ENCODE measurements around the gene PKP2. TPM values are rescaled to one million over a fixed set of nuclear protein-coding genes. Genes with fewer than 3 reads are reported as not detected.

Gene PKP2
- total RNA-seq, 2 donors from 2014 or later: 130 to 187 TPM

DNA sequence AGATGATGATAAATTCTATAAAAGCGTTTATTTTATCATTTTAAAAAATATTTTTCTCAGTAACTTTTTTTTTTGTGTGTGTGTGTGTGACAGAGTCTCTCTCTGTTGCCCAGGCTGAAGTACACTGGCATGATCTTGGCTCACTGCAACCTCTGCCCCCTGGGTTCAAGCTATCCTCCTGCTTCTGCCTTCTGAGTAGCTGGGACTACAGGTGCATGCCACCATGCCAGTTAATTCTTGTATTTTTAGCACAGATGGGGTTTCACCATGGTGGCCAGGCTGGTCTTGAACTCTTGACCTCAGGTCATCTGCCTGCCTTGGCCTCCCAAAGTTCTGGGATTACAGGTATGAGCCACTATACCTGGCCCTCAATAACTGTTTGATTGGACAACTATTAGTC is 37.2 kb downstream of the PKP2 start:
- Histone ChIP-seq H3K36me3 (no peaks in the 10 kb centered on the region), H3K9ac (ENCODE audit: low read depth in 2 of 2, low read length in 2 of 2) (no peak overlapping the region), H3K4me3 (no peak overlapping the region), H3K27ac (no peak overlapping the region), H3K27me3 (no peaks in the 10 kb centered on the region), H3K4me1 (no peaks in the 10 kb centered on the region), H3K9me3 (no peaks in the 10 kb centered on the region)
- no peak for DNase-seq
- TF ChIP-seq, protein P1, sequence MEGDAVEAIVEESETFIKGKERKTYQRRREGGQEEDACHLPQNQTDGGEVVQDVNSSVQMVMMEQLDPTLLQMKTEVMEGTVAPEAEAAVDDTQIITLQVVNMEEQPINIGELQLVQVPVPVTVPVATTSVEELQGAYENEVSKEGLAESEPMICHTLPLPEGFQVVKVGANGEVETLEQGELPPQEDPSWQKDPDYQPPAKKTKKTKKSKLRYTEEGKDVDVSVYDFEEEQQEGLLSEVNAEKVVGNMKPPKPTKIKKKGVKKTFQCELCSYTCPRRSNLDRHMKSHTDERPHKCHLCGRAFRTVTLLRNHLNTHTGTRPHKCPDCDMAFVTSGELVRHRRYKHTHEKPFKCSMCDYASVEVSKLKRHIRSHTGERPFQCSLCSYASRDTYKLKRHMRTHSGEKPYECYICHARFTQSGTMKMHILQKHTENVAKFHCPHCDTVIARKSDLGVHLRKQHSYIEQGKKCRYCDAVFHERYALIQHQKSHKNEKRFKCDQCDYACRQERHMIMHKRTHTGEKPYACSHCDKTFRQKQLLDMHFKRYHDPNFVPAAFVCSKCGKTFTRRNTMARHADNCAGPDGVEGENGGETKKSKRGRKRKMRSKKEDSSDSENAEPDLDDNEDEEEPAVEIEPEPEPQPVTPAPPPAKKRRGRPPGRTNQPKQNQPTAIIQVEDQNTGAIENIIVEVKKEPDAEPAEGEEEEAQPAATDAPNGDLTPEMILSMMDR (IDR thresholded peaks at IDR 0.05): no peak
- intact Hi-C loops (cut with DNase I): no loop called here

DNA sequence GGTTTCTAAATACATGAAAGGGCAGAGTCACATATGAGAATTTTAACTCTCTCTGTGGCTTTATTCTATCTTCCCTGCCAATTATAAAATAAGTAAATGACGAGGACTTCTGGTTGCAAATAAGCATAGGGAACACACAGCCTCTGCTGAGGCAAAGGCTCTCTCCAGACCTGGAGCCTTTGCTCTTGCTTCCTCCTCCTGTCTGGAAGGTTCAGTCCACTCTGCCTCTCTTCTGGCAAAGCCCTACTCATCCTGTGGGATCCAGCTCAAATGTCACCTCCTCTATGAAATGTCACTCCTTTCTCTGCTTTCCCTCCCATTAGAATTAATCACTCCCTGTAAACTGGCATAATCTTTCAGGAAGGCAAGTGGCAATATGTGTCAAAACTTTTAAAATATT is 41.9 kb downstream of the PKP2 start:
- intact Hi-C loops (cut with DNase I): no loop called here
- H3K9me3 ChIP-seq: no peaks in the 10 kb centered on the region
- no peak overlapping the region for H3K27ac ChIP-seq
- H3K36me3 ChIP-seq: no peaks in the 10 kb centered on the region
- DNase-seq: no peak
- no peak overlapping the region for H3K9ac ChIP-seq (ENCODE audit: low read depth in 2 of 2, low read length in 2 of 2)
- H3K4me3 ChIP-seq: no peak overlapping the region
- H3K4me1 ChIP-seq: no peaks in the 10 kb centered on the region
- TF ChIP-seq, protein P1 (IDR thresholded peaks at IDR 0.05): no peak
- H3K27me3 ChIP-seq: no peaks in the 10 kb centered on the region

DNA sequence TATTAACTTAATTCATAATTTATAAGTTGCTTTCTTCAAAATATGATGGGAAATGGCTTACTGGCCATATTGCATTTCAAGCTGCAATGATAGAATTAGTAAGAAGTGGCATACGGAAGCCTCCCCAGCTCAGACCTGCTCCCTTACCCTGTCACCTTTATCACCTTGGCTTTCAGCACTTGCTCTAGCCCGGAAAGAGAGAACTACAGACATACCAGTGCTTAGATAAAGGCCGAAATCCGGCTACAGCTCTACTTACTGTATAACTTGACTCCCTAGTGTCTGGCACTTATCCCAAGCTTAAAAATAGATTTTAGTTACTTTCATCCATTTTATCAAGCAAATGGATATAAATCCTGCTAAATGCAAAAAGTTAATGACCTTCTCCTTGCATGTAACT is 42.5 kb downstream of the PKP2 start:
- TF ChIP-seq, protein P1 (IDR thresholded peaks at IDR 0.05): no peak
- no peaks in the 10 kb centered on the region for H3K9me3 ChIP-seq
- DNase-seq: no peak
- H3K36me3 ChIP-seq: no peaks in the 10 kb centered on the region
- intact Hi-C loops (cut with DNase I): no loop called here
- H3K9ac ChIP-seq (ENCODE audit: low read depth in 2 of 2, low read length in 2 of 2): no peak overlapping the region
- no peak overlapping the region for H3K4me3 ChIP-seq
- H3K27me3 ChIP-seq: no peaks in the 10 kb centered on the region
- H3K4me1 ChIP-seq: no peaks in the 10 kb centered on the region
- no peak overlapping the region for H3K27ac ChIP-seq

DNA sequence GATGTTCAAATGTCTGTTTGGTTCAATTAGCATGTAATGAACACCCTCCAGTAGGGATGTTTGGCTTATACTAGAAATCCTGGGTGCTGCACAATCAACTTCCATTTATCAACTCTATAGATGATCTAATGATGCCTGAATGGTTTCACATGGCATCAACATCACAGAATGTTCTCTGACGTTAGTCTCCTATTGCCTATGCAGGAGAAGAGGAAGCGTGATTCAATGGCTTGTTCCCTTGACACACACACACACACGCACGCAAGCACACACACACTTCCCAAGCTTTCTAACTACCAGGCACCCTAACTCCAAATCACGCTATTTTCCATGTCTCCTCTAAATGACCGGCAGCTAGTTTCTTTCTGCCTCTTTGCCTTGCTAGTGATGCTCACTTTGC is 49.3 kb downstream of the PKP2 start:
- Histone ChIP-seq H3K27ac (no peak overlapping the region), H3K27me3 (no peaks in the 10 kb centered on the region), H3K9ac (ENCODE audit: low read depth in 2 of 2, low read length in 2 of 2) (no peak overlapping the region), H3K9me3 (no peaks in the 10 kb centered on the region), H3K36me3 (peaks cover 3% of the 10 kb centered on the region), H3K4me1 (no peaks in the 10 kb centered on the region), H3K4me3 (no peak overlapping the region)
- intact Hi-C loops (cut with DNase I): no loop called here
- DNase-seq: no peak
- TF ChIP-seq, protein P1 (IDR thresholded peaks at IDR 0.05): no peak

DNA sequence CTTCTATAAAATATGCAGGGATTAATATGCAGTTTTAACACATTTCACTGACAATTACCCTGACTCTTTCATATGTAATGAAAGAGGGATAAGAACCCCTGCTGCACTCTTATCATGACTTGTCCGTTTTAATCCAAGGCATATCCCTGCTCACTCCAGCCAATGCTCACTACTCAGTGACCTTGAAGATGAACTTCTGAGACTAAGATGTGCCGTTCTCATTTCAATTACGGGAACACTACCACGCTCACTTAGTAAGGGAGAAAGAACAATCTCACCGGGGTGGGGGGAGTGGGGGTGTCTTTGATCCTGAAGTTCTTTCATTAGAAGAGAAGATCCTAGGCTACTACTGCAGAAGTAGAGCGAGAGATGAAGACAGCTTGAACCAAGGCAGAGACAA is 50.5 kb downstream of the PKP2 start:
- Histone ChIP-seq H3K36me3 (peaks cover 3% of the 10 kb centered on the region), H3K4me3 (no peak overlapping the region), H3K27ac (no peak overlapping the region), H3K27me3 (no peaks in the 10 kb centered on the region), H3K9me3 (no peaks in the 10 kb centered on the region), H3K4me1 (no peaks in the 10 kb centered on the region), H3K9ac (ENCODE audit: low read depth in 2 of 2, low read length in 2 of 2) (no peak overlapping the region)
- TF ChIP-seq, protein P1 (IDR thresholded peaks at IDR 0.05): no peak
- no peak for DNase-seq
- intact Hi-C loops (cut with DNase I): no loop called here

Data from colonic mucosa (tissue), 4 donors.